PC-3 (cell line): Measurements from ENCODE around the gene CCDC180. TPM values are rescaled to one million over a fixed set of nuclear protein-coding genes. Genes with fewer than 3 reads are reported as not detected.
"Not testable (repeated sequence)": the region's sequence is repeated elsewhere in the genome, so short reads cannot be mapped to it uniquely, and the experiment has no call there.

Source experiments
- ATAC-seq: fragments of 200-7000 bp; cut with Tn5 transposase; 2 replicates; pipeline ENCODE4 v1.9.1; 2020; ENCODE audit warnings: mild to moderate bottlenecking, moderate library complexity
- BruUV-seq: library from RNA; stranded (reverse); fragments of 400-500 nt; replicated peaks from 2 replicates; lab custom pipeline; 2021; lab: Mats Ljungman, UMichigan
- CTCF ChIA-PET: fragments of 300-600 bp; sonication (Branson Sonifier 250); formaldehyde crosslinking; loops from one replicate; lab custom pipeline; 2022; ENCODE audit warnings: antibody characterized with exemption; lab: Charles Lee
- POLR2A ChIA-PET: fragments of 300-600 bp; sonication (Branson Sonifier 250); formaldehyde crosslinking; loops from one replicate; lab custom pipeline; 2022; ENCODE audit warnings: antibody characterized with exemption; ENCODE audit not compliant: unreplicated experiment; lab: Charles Lee
- DNase-seq: peaks from one replicate; pipeline ENCODE4 v3.0.0-alpha.2; 2015
- H2AFZ ChIP-seq: fragments of 300-600 bp; sonication (generic); 2 replicates; pipeline ENCODE4 v1.6.0; 2016; ENCODE audit warnings: antibody characterized with exemption, low read length
- H3F3A ChIP-seq: fragments of 300-600 bp; sonication (generic); one replicate; pipeline ENCODE4 v1.6.0; 2017; ENCODE audit warnings: antibody characterized with exemption, low read length, control low read depth, mild to moderate bottlenecking; ENCODE audit not compliant: unreplicated experiment
- H3K27ac ChIP-seq: fragments of 300-600 bp; sonication (generic); 2 replicates; pipeline ENCODE4 v1.5.1; 2016; ENCODE audit warnings: mild to moderate bottlenecking, low read length
- H3K27me3 ChIP-seq: fragments of 300-600 bp; sonication (generic); 2 replicates; pipeline ENCODE4 v1.6.1; 2016; ENCODE audit warnings: low read length, mixed read lengths
- H3K36me3 ChIP-seq: fragments of 300-600 bp; sonication (generic); 2 replicates; pipeline ENCODE4 v1.6.1; 2016; ENCODE audit warnings: low read depth, mixed run types, low read length, mixed read lengths
- H3K4me1 ChIP-seq: fragments of 300-600 bp; sonication (generic); 2 replicates; pipeline ENCODE4 v1.5.1; 2016; ENCODE audit warnings: low read length; ENCODE audit not compliant: insufficient read depth
- H3K4me2 ChIP-seq: fragments of 300-600 bp; sonication (generic); 2 replicates; pipeline ENCODE4 v1.6.0; 2016; ENCODE audit warnings: low read length
- H3K4me3 ChIP-seq: fragments of 300-600 bp; sonication (generic); 2 replicates; pipeline ENCODE4 v1.5.1; 2016; ENCODE audit warnings: mild to moderate bottlenecking, low read length, mixed read lengths
- H3K79me2 ChIP-seq: fragments of 300-600 bp; sonication (generic); 2 replicates; pipeline ENCODE4 v1.6.1; 2017; ENCODE audit warnings: low read length, mixed read lengths
- H3K9ac ChIP-seq: fragments of 300-600 bp; sonication (generic); 2 replicates; pipeline ENCODE4 v1.6.0; 2016; ENCODE audit warnings: mild to moderate bottlenecking, low read length
- H3K9me2 ChIP-seq: fragments of 300-600 bp; sonication (generic); replicated peaks from 2 replicates; pipeline ENCODE4 v1.6.1; 2016; ENCODE audit warnings: mixed run types, low read length, mixed read lengths
- H3K9me3 ChIP-seq: fragments of 300-600 bp; sonication (generic); 2 replicates; pipeline ENCODE4 v1.6.1; 2016; ENCODE audit warnings: low read length, mixed read lengths
- H4K20me1 ChIP-seq: fragments of 300-600 bp; sonication (generic); 2 replicates; pipeline ENCODE4 v1.6.1; 2016; ENCODE audit warnings: low read length, mixed read lengths
- EZH2 ChIP-seq: fragments of 300-600 bp; sonication (generic); IDR thresholded peaks from one replicate; pipeline ENCODE4 v1.6.1; 2017; ENCODE audit warnings: antibody characterized with exemption, mild to moderate bottlenecking, low read length; ENCODE audit not compliant: unreplicated experiment
- EZH2phosphoT487 ChIP-seq: fragments of 300-600 bp; sonication (generic); IDR thresholded peaks from 2 replicates; pipeline ENCODE4 v1.6.1; 2018; ENCODE audit warnings: mild to moderate bottlenecking, antibody characterized with exemption, low read length, borderline replicate concordance
- intact Hi-C: fragments of 100-400 bp; cut with micrococcal nuclease; formaldehyde crosslinking; loops from 2 replicates; pipeline ENCODE4 v1.9.0; 2023
- total RNA-seq: library from RNA; depleted of rRNA; stranded (reverse); fragments of >200 nt; gene quantifications from 2 replicates; pipeline ENCODE4 v1.2.3, GENCODE V29; 2014
- TF ChIP-seq, protein P1 (sequence below): fragments of 300-600 bp; sonication (generic); conservative IDR thresholded peaks from 2 replicates; pipeline ENCODE4 v1.5.1; 2017; ENCODE audit warnings: antibody characterized with exemption, low read depth, mild to moderate bottlenecking, low read length

Gene CCDC180
- total RNA-seq, 1 experiment from 2014 or later, result 0.55 TPM

DNA sequence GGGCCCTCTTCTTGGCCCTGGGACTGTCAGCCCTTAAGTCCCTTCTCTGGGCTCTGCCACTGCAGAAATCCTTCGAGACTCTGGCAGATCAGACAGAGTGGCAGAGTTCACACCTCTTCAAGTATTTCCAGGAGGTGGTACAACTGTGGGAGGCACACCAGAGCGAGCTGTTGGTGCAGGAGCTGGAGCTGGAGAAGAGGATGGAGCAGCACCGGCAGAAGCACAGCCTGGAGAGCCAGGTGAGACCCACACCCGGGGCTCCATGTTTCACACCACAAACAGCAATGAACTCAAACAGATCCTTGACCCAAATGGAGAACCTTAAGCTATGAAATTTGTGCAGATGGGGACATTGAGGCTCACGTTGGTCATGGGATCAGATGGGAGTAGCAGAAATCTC is 17.5 kb downstream of the CCDC180 start:
- TF ChIP-seq, protein P1, sequence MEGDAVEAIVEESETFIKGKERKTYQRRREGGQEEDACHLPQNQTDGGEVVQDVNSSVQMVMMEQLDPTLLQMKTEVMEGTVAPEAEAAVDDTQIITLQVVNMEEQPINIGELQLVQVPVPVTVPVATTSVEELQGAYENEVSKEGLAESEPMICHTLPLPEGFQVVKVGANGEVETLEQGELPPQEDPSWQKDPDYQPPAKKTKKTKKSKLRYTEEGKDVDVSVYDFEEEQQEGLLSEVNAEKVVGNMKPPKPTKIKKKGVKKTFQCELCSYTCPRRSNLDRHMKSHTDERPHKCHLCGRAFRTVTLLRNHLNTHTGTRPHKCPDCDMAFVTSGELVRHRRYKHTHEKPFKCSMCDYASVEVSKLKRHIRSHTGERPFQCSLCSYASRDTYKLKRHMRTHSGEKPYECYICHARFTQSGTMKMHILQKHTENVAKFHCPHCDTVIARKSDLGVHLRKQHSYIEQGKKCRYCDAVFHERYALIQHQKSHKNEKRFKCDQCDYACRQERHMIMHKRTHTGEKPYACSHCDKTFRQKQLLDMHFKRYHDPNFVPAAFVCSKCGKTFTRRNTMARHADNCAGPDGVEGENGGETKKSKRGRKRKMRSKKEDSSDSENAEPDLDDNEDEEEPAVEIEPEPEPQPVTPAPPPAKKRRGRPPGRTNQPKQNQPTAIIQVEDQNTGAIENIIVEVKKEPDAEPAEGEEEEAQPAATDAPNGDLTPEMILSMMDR, result no peak
- TF ChIP-seq EZH2phosphoT487 (no peak), EZH2 (no peak)
- intact Hi-C loops, result no loop called here
- DNase-seq (no peak), ATAC-seq (no peak)
- H3K9me3 ChIP-seq, result no peaks in the 10 kb centered on the region
- H3K27ac ChIP-seq, result no peak overlapping the region
- POLR2A ChIA-PET, result no interaction called here
- no TSS peak for BruUV-seq
- no peaks in the 10 kb centered on the region for H3F3A ChIP-seq
- no peak overlapping the region for H3K4me2 ChIP-seq
- CTCF ChIA-PET, result no interaction called here
- no peak overlapping the region for H3K4me3 ChIP-seq
- no peak overlapping the region for H3K9ac ChIP-seq
- H2AFZ ChIP-seq, result no peak overlapping the region
- no peaks in the 10 kb centered on the region for H3K36me3 ChIP-seq
- H3K79me2 ChIP-seq, result no peaks in the 10 kb centered on the region
- no peaks in the 10 kb centered on the region for H3K9me2 ChIP-seq
- H4K20me1 ChIP-seq, result no peaks in the 10 kb centered on the region
- no peaks in the 10 kb centered on the region for H3K27me3 ChIP-seq
- H3K4me1 ChIP-seq, result no peaks in the 10 kb centered on the region

DNA sequence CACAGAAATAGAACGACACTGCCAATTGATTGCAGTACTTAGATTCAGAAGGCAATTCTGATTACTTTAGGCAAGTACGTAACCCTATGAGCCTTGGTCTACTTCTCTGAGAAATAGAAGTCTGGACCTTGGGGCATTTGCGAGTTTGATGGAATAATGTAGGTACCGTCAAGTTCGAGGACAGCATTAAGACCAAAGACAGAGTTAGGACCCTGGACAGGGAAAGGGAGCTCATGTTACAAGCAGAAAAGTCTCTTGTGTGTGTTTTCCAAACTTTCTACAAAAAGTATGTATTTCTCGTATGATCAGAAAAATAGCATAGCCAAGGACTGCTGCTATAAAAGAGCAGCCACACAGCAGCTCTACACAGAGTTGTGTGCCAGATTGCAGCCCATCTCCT is 20.1 kb downstream of the CCDC180 start:
- BruUV-seq, result no TSS peak
- no peak overlapping the region for H3K4me2 ChIP-seq
- no peaks in the 10 kb centered on the region for H3K9me2 ChIP-seq
- ATAC-seq (no peak), DNase-seq (no peak)
- no peak for TF ChIP-seq EZH2
- TF ChIP-seq, protein P1, result no peak
- no peak for TF ChIP-seq EZH2phosphoT487
- no peaks in the 10 kb centered on the region for H3K9me3 ChIP-seq
- no peak overlapping the region for H3K9ac ChIP-seq
- no peak overlapping the region for H3K27ac ChIP-seq
- H3K4me1 ChIP-seq, result no peaks in the 10 kb centered on the region
- no peaks in the 10 kb centered on the region for H3K79me2 ChIP-seq
- POLR2A ChIA-PET, result no interaction called here
- intact Hi-C loops, result no loop called here
- no peak overlapping the region for H2AFZ ChIP-seq
- H4K20me1 ChIP-seq, result no peaks in the 10 kb centered on the region
- H3F3A ChIP-seq, result no peaks in the 10 kb centered on the region
- no peaks in the 10 kb centered on the region for H3K36me3 ChIP-seq
- H3K4me3 ChIP-seq, result no peak overlapping the region
- H3K27me3 ChIP-seq, result no peaks in the 10 kb centered on the region
- CTCF ChIA-PET, result no interaction called here

DNA sequence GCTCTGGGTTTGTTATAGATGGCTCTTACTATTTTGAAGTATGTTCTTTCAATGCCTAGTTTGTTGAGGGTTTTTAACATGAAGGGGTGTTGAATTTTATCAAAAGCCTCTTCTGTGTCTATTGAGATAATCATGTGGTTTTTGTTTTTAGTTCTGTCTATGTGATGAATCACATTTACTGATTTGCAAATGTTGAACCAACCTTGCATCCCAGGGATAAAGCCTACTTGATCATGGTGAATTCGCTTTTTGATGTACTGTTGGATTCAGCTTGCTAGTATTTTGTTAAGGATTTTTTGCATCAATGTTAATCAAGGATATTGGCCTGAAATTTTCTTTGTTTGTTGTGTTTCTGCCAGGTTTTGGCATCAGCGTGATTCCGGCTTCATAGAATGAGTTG is 25.5 kb downstream of the CCDC180 start:
- H3K27me3 ChIP-seq, result no peaks in the 10 kb centered on the region
- no peak overlapping the region for H3K4me3 ChIP-seq
- no peak overlapping the region for H3K9ac ChIP-seq
- no peaks in the 10 kb centered on the region for H3F3A ChIP-seq
- no peak overlapping the region for H3K4me2 ChIP-seq
- H3K27ac ChIP-seq, result no peak overlapping the region
- TF ChIP-seq EZH2, result no peak
- TF ChIP-seq, protein P1, result no peak
- TF ChIP-seq EZH2phosphoT487, result no peak
- H3K79me2 ChIP-seq, result no peaks in the 10 kb centered on the region
- no TSS peak for BruUV-seq
- no peaks in the 10 kb centered on the region for H3K9me2 ChIP-seq
- POLR2A ChIA-PET, result no interaction called here
- ATAC-seq (no peak), DNase-seq (no peak)
- no peaks in the 10 kb centered on the region for H4K20me1 ChIP-seq
- H3K4me1 ChIP-seq, result no peaks in the 10 kb centered on the region
- intact Hi-C loops, result no loop called here
- H3K36me3 ChIP-seq, result no peaks in the 10 kb centered on the region
- no peaks in the 10 kb centered on the region for H3K9me3 ChIP-seq
- CTCF ChIA-PET, result interaction anchor here (0.6 kb wide), 1 partner anchor 53 kb away, joined by 3 read pairs; no protein-coding TSS in a partner anchor
- H2AFZ ChIP-seq, result no peak overlapping the region

DNA sequence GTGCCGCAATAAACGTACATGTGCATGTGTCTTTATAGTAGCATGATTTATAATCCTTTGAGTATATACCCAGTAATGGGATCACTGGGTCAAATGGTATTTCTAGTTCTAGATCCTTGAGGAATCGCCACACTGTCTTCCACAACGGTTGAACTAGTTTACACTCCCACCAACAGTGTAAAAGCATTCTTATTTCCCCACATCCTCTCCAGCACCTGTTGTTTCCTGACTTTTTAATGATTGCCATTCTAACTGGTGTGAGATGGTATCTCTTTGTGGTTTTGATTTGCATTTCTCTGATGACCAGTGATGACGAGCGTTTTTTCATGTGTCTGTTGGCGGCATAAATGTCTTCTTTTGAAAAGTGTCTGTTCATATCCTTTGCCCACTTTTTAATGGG is 28.2 kb downstream of the CCDC180 start:
- intact Hi-C loops, H3K36me3 ChIP-seq, POLR2A ChIA-PET, H2AFZ ChIP-seq, H3K4me3 ChIP-seq, H3K27ac ChIP-seq, H3K4me2 ChIP-seq, BruUV-seq, H3K9ac ChIP-seq, H3K4me1 ChIP-seq, H4K20me1 ChIP-seq, H3K9me2 ChIP-seq, H3K9me3 ChIP-seq, H3K27me3 ChIP-seq, DNase-seq, H3K79me2 ChIP-seq, ATAC-seq, CTCF ChIA-PET, H3F3A ChIP-seq: not testable (repeated sequence)
